ENCODE data around the gene TRAT1. TPM values are rescaled to one million over a fixed set of nuclear protein-coding genes. Genes with fewer than 3 reads are reported as not detected.
"Not testable (repeated sequence)": the region's sequence is repeated elsewhere in the genome, so short reads cannot be mapped to it uniquely, and the experiment has no call there.

Gene TRAT1
- 100 to 1,000 TPM; 162 to 165 TPM for total RNA-seq

GRCh38 chr3:108822123-108822897, at the start of gene TRAT1:
Gene TRAT1 (plus strand): TSS chr3:108822786. CDS start chr3:108822928, 142 bp downstream.
- POLR2A ChIA-PET, result interaction anchor here (0.8 to 8.1 kb wide), 16 partner anchors 14 to 733 kb away, joined by 3 to 481 read pairs (median 8); partner anchors contain the start of genes CIP2A and DZIP3

DNA sequence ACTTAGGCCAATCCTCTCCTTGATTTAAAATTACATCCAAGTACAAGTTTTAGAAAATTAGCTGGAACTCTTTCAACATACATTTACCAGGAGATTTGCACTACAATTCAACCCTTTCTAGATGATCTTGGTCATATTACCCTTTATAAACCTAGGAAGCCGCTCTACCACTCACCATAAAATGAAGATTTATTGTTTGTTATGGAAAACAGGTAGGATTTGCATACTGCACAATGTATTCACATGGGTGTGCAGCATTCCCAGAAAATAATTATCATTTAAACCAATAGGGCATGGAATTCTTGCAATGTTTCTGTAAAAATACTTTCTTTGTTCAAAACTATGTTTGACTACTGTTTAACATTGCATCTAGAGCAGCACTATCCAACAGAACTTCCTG, 46.9 kb upstream of the TRAT1 start:
- H3K36me3 Mint-ChIP-seq (ENCODE audit: low read depth), result peaks cover 5% of the 10 kb centered on the region
- POLR2A ChIA-PET, result no interaction called here
- H3K9me3 Mint-ChIP-seq, result peaks cover 6% of the 10 kb centered on the region
- H3K4me3 Mint-ChIP-seq, result no peak overlapping the region
- no peaks in the 10 kb centered on the region for H3K27me3 Mint-ChIP-seq
- CTCF ChIA-PET, result no interaction called here
- H3K4me1 Mint-ChIP-seq, result peaks cover 29% of the 10 kb centered on the region
- no peak for DNase-seq
- H3K27ac Mint-ChIP-seq, result no peak overlapping the region

More at GRCh38 chr3:108822123-108822897, at the start of gene TRAT1:
- Mint-ChIP-seq H3K36me3 (ENCODE audit: low read depth) (peaks cover 43% of the 10 kb centered on the region), H3K4me3 (peak within 1 kb of the TSS; percentile 82), H3K27ac (peak within 1 kb of the TSS; percentile 92), H3K27me3 (no peaks in the 10 kb centered on the region), H3K4me1 (peaks cover 35% of the 10 kb centered on the region), H3K9me3 (no peaks in the 10 kb centered on the region)
- no peak for DNase-seq
- CTCF ChIA-PET, result interaction anchor here (0.8 to 7.9 kb wide), 8 partner anchors 12 to 233 kb away, joined by 3 to 98 read pairs (median 49); partner anchors contain the start of genes CIP2A and DZIP3

DNA sequence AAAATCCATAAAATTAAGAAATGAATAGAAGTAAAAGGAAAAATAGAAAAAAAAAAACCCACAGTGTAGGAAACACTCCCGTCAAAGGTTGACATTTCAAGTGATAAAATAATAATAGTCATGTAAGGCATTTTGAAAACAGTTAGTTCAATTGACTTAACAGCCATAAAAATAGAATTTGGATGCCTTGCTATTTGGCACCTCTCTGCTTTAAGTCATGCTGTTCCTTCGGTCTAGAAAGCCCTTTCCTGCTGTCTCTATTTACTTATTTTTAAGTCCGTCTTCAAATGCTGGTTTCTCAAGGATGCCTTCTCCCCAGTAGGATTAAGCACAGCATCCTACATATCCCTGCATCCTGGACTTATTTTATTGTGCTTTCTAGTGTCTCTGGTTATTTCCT, 43.1 kb upstream of the TRAT1 start:
- Mint-ChIP-seq H3K27me3 (no peaks in the 10 kb centered on the region), H3K4me1 (peaks cover 30% of the 10 kb centered on the region), H3K27ac (no peak overlapping the region), H3K4me3 (no peak overlapping the region), H3K36me3 (ENCODE audit: low read depth) (peaks cover 5% of the 10 kb centered on the region), H3K9me3 (peaks cover 3% of the 10 kb centered on the region)
- POLR2A ChIA-PET, result interaction anchor here (1.6 kb wide), 1 partner anchor 27 kb away, joined by 3 read pairs; no protein-coding TSS in a partner anchor
- no peak for DNase-seq
- CTCF ChIA-PET, result no interaction called here

GRCh38 chr3:108780235-108780634, 42.4 kb upstream of the TRAT1 start:
- Mint-ChIP-seq H3K4me1 (peaks cover 30% of the 10 kb centered on the region), H3K27ac (peak overlapping the region; percentile 48), H3K4me3 (no peak overlapping the region), H3K9me3 (peaks cover 3% of the 10 kb centered on the region), H3K36me3 (ENCODE audit: low read depth) (peaks cover 5% of the 10 kb centered on the region), H3K27me3 (peaks cover under 1% of the 10 kb centered on the region)
- ChIA-PET CTCF (no interaction called here), POLR2A (no interaction called here)
- peak; percentile 50 for DNase-seq

- peaks cover 8% of the 10 kb centered on the region for H3K9me3 Mint-ChIP-seq
- no peak for DNase-seq
- no peak overlapping the region for H3K4me3 Mint-ChIP-seq
- no peaks in the 10 kb centered on the region for H3K36me3 Mint-ChIP-seq (ENCODE audit: low read depth)
- peaks cover 6% of the 10 kb centered on the region for H3K27me3 Mint-ChIP-seq
- H3K4me1 Mint-ChIP-seq, result no peaks in the 10 kb centered on the region
- POLR2A ChIA-PET, result no interaction called here
- CTCF ChIA-PET, result interaction anchor here (1.0 kb wide), 1 partner anchor 123 kb away, joined by 3 read pairs; no protein-coding TSS in a partner anchor
- no peak overlapping the region for H3K27ac Mint-ChIP-seq
These were observed 31.1 kb upstream of the TRAT1 start for GRCh38 chr3:108791473-108791872.

DNA sequence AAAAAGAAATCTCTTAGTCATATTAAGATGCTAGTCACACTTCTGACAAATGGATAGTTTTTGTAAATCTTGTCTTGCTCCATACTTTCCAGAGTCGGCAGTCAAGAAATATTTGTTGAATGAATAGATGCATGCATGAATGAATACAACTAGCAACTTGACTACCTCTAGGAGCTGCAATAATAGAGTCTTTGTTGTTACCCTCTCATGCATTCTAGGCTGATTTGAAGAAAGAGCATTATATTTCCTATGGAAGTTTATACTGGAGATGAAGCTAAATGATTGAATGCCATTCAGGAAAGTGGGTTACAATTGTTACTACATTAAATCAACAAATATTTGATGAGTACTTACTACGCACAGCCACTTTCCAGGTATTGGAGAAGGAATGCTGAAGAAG, 18.1 kb upstream of the TRAT1 start:
- CTCF ChIA-PET, result interaction anchor here (0.7 to 5.6 kb wide), 2 partner anchors 16 to 111 kb away, joined by 3 to 53 read pairs; partner anchors contain the start of gene TRAT1

DNA sequence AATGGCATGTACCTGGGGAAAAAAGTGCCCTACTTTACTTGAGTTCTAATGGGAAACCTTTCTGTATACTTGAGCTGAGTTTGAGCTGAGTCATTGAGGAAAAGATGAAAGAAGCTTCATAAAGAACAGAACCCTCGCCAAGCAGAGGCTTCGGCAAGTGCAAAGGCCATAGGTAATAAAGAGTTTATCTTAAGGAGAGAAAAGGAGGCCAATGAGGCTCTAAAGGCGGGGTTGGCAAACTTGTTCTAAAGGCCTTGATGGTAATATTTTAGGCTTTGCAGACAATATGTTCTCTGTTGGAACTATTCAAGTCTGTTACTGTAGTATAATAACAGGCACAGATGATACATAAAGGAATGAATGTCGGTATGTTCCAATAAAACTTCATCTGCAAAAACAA, 17.6 kb upstream of the TRAT1 start:
- H3K27ac Mint-ChIP-seq, result peak overlapping the region; percentile 92
- no peak overlapping the region for H3K4me3 Mint-ChIP-seq
- peaks cover 36% of the 10 kb centered on the region for H3K4me1 Mint-ChIP-seq
- CTCF ChIA-PET, result interaction anchor here (0.7 to 5.6 kb wide), 2 partner anchors 15 to 110 kb away, joined by 3 to 53 read pairs; partner anchors contain the start of gene TRAT1
- H3K36me3 Mint-ChIP-seq (ENCODE audit: low read depth), result peaks cover 28% of the 10 kb centered on the region
- DNase-seq, result no peak
- H3K27me3 Mint-ChIP-seq, result no peaks in the 10 kb centered on the region
- POLR2A ChIA-PET, result interaction anchor here (3.1 to 4.4 kb wide), 2 partner anchors 16 to 216 kb away, joined by 15 to 71 read pairs; partner anchors contain the start of genes CIP2A, DZIP3 and TRAT1
- H3K9me3 Mint-ChIP-seq, result peaks cover 15% of the 10 kb centered on the region

More for the DNA sequence above, 18.1 kb upstream of the TRAT1 start:
- Mint-ChIP-seq H3K36me3 (ENCODE audit: low read depth) (peaks cover 28% of the 10 kb centered on the region), H3K4me1 (peaks cover 36% of the 10 kb centered on the region), H3K9me3 (peaks cover 15% of the 10 kb centered on the region), H3K27me3 (no peaks in the 10 kb centered on the region), H3K27ac (no peak overlapping the region), H3K4me3 (no peak overlapping the region)
- no peak for DNase-seq
- POLR2A ChIA-PET, result interaction anchor here (3.1 to 4.4 kb wide), 2 partner anchors 17 to 215 kb away, joined by 15 to 71 read pairs; partner anchors contain the start of genes CIP2A, DZIP3 and TRAT1

DNA sequence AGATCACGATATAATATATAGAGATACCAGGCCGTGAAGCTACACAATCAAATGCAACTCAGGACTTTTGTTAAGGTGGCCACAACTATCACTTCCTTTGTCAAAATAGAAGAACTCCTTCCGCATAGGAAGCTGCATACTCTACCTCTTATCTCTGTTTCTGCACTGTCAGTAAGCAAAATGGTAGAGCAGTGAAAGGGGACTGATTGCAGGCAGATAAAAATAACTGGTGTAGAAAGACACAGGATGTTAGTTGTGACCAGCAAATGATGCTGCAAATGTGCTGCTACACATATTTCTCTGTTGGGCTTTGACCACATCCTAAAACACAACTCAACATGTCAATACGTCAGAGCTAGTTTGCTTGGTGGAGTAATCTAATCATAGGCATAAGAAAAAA, 16.3 kb upstream of the TRAT1 start:
- Mint-ChIP-seq H3K36me3 (ENCODE audit: low read depth) (peaks cover 24% of the 10 kb centered on the region), H3K27ac (peak overlapping the region; percentile 92), H3K9me3 (peaks cover 13% of the 10 kb centered on the region), H3K27me3 (no peaks in the 10 kb centered on the region), H3K4me3 (peak overlapping the region; percentile 12), H3K4me1 (peaks cover 36% of the 10 kb centered on the region)
- DNase-seq, result peak; percentile 59
- ChIA-PET CTCF (interaction anchor here (0.7 to 5.6 kb wide), 6 partner anchors 14 to 144 kb away, joined by 3 to 53 read pairs (median 4); partner anchors contain the start of gene TRAT1), POLR2A (interaction anchor here (1.0 to 4.4 kb wide), 12 partner anchors 15 to 222 kb away, joined by 3 to 71 read pairs (median 6); partner anchors contain the start of genes CIP2A, DZIP3 and TRAT1)

GRCh38 chr3:108818404-108818803, 4.2 kb upstream of the TRAT1 start:
- Mint-ChIP-seq H3K27me3 (no peaks in the 10 kb centered on the region), H3K9me3 (peaks cover 6% of the 10 kb centered on the region), H3K4me3 (peak overlapping the region; percentile 1), H3K36me3 (ENCODE audit: low read depth) (peaks cover 14% of the 10 kb centered on the region), H3K27ac (peak overlapping the region; percentile 22), H3K4me1 (peaks cover 31% of the 10 kb centered on the region)
- ChIA-PET POLR2A (interaction anchor here (1.5 to 8.1 kb wide), 6 partner anchors 12 to 228 kb away, joined by 7 to 481 read pairs (median 62); partner anchors contain the start of genes CIP2A and DZIP3), CTCF (interaction anchor here (0.6 to 7.9 kb wide), 25 partner anchors 8 to 321 kb away, joined by 3 to 98 read pairs (median 5); partner anchors contain the start of genes CIP2A and DZIP3)
- DNase-seq, result peak; percentile 78

DNA sequence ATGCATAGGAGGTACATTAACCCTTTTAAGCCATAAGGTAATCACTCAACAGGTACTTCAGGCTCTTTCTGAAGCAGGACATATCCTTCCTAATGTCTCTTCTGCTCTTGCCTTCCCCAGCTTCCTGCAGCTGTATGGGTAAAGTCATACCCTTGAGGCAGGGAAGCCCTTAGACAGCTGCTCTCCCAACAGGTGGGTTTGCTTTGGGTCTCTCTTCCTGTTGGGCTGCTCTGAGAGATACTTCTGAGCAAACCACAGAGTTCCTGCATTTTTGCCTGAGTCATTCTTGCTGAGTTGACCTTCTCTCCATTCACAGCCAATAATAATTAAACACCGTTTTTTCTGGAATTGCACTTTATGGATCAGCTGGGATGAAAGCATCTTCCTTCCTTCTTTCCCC, 2.0 kb upstream of the TRAT1 start:
- ChIA-PET POLR2A (interaction anchor here (0.8 to 8.1 kb wide), 9 partner anchors 14 to 231 kb away, joined by 3 to 481 read pairs (median 36); partner anchors contain the start of genes CIP2A and DZIP3), CTCF (interaction anchor here (1.7 to 7.9 kb wide), 6 partner anchors 13 to 156 kb away, joined by 3 to 98 read pairs (median 52); no protein-coding TSS in a partner anchor)
- Mint-ChIP-seq H3K27ac (peak overlapping the region; percentile 92), H3K27me3 (no peaks in the 10 kb centered on the region), H3K9me3 (peaks cover under 1% of the 10 kb centered on the region), H3K4me3 (peak overlapping the region; percentile 70), H3K4me1 (peaks cover 30% of the 10 kb centered on the region), H3K36me3 (ENCODE audit: low read depth) (peaks cover 30% of the 10 kb centered on the region)
- no peak for DNase-seq

DNA sequence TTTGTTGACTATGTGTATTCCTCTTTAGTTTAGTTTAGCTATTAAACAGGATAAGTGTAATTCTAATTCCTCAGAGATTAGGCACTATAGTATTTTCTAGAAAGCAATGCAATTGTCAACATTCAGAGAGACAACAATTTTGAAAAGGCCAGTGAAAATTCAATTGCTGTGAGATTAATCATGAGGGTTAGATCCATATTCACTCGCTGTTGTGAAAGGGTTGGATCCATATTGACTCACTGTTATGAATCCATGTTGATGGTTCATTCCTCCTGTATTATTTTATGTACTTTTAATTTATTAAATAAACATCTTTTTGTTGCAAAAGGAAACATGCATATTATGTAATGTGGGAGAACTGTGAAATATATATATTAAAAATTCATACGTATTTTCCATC, 641 bp downstream of the TRAT1 start:
- peak overlapping the region; percentile 78 for H3K4me3 Mint-ChIP-seq
- H3K4me1 Mint-ChIP-seq, result peaks cover 39% of the 10 kb centered on the region
- no peaks in the 10 kb centered on the region for H3K9me3 Mint-ChIP-seq
- ChIA-PET CTCF (interaction anchor here (1.3 to 7.9 kb wide), 5 partner anchors 11 to 91 kb away, joined by 3 to 98 read pairs (median 52); no protein-coding TSS in a partner anchor), POLR2A (interaction anchor here (1.1 to 8.1 kb wide), 10 partner anchors 13 to 734 kb away, joined by 3 to 481 read pairs (median 22); partner anchors contain the start of genes CIP2A and DZIP3)
- H3K27me3 Mint-ChIP-seq, result no peaks in the 10 kb centered on the region
- DNase-seq, result no peak
- H3K36me3 Mint-ChIP-seq (ENCODE audit: low read depth), result peaks cover 52% of the 10 kb centered on the region
- peak overlapping the region; percentile 89 for H3K27ac Mint-ChIP-seq

DNA sequence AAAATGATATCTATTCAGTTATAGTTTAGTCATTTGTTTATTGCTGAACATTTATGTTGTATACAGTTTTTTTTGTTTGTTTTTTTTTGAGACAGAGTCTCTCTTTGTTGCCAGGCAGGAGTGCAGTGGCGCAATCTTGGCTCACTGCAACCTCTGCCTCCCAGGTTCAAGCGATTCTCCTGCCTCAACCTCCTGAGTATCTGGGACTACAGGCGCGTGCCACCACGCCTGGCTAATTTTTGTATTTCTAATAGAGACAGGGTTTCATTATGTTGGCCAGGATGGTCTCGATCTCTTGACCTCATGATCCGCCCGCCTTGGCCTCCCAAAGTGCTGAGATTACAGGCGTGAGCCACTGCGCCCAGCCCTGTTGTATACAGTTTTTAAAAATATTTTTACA, 1.2 kb downstream of the TRAT1 start:
- DNase-seq, H3K9me3 Mint-ChIP-seq, H3K27me3 Mint-ChIP-seq: not testable (repeated sequence)
- POLR2A ChIA-PET, result interaction anchor here (1.1 to 8.1 kb wide), 9 partner anchors 12 to 245 kb away, joined by 3 to 481 read pairs (median 36); partner anchors contain the start of genes CIP2A and DZIP3
- CTCF ChIA-PET, result interaction anchor here (1.2 to 7.9 kb wide), 6 partner anchors 9 to 91 kb away, joined by 3 to 98 read pairs (median 12); no protein-coding TSS in a partner anchor
- Mint-ChIP-seq H3K27ac (peak overlapping the region; percentile 85), H3K36me3 (ENCODE audit: low read depth) (peaks cover 58% of the 10 kb centered on the region), H3K4me3 (peak overlapping the region; percentile 82), H3K4me1 (peaks cover 39% of the 10 kb centered on the region)

All from activated CD4-positive, alpha-beta memory T cell treated with anti-CD3 and anti-CD28 coated beads, Interleukin-2, amount 10 ng/mL, durations not matched to agents 7 days and 5 days (primary cell).